PFSK-1 (cell line): ENCODE data around the gene AFF2.

Experiments used
- POLR2AphosphoS5 ChIP-seq: IDR thresholded peaks from 2 replicates; pipeline ENCODE4 v1.6.1; 2012; ENCODE audit warnings: low read depth, mild to moderate bottlenecking, control low read depth, low read length, moderate library complexity
- REST ChIP-seq, 2 experiments: IDR thresholded peaks; 2 replicates each; pipeline versions ENCODE4 v1.6.1 to v1.8.0; 2011 to 2012; ENCODE audit warnings: low read depth in 2 of 2, low read length in 2 of 2, control low read depth in 1 of 2, inconsistent platforms in 1 of 2, mild to moderate bottlenecking in 1 of 2, moderate library complexity in 1 of 2; ENCODE audit not compliant: insufficient read depth in 1 of 2
- SIN3A ChIP-seq: IDR thresholded peaks from 2 replicates; pipeline ENCODE4 v1.6.1; 2012; ENCODE audit warnings: mild to moderate bottlenecking, low read length, moderate library complexity, borderline replicate concordance; ENCODE audit not compliant: insufficient read depth
- TAF1 ChIP-seq: IDR thresholded peaks from 2 replicates; pipeline ENCODE4 v1.6.1; 2012; ENCODE audit warnings: low read length, control low read depth, borderline replicate concordance; ENCODE audit not compliant: insufficient read depth

GRCh38 chrX:148813967-148814366 lies 313.6 kb downstream of the AFF2 start:
- no peak for TF ChIP-seq SIN3A
- TF ChIP-seq TAF1: no peak
- no peak for TF ChIP-seq REST (IDR thresholded peaks at IDR 0.05; ENCODE audit: insufficient read depth in 1 of 2, low read depth in 2 of 2, low read length in 2 of 2)
- no peak for TF ChIP-seq POLR2AphosphoS5
